Central memory CD4-positive, alpha-beta T cell (primary cell): ENCODE data around the gene NLGN1.

Experiments used
- DNase-seq: peaks from one replicate; pipeline ENCODE4 v3.0.0; 2022

The NLGN1 gene

DNA sequence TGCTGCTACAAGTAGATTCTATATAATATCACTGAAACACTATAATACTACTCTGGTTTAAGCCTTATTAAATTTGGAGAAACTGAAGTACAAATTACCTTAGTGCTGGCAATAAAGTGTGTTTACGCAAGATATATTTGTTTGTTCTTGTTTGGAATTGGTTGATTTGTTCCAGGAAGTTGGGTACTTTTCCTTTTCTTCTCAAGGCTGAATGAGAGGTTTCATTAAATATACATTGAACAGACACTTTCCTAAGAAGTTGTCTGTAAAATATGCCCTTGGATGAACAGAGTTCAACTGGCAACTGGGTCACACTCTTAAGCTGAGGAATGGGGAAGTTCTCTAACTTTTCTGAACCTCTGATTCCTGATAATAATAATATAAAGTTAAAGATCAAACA, 919.5 kb downstream of the NLGN1 start:
- DNase-seq, result no peak

DNA sequence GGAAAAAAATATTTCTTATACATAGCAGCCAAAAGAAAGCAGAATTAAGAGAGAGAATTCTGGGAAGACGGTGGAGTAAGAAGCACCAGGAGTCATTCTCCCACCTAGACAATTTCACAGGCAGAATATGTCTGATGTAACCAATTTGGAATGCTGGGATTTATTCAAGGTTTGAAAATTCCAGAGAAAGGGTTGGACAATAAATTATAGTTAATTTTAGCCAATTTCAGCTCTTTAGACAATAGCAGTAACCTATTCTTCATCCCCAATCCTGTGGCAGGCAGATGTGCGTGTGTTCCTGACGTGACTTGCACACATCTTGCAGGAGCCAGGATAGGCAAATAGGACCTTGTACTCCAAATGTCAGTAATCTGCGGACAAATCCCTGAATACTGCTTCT, 920.6 kb downstream of the NLGN1 start:
- no peak for DNase-seq

DNA sequence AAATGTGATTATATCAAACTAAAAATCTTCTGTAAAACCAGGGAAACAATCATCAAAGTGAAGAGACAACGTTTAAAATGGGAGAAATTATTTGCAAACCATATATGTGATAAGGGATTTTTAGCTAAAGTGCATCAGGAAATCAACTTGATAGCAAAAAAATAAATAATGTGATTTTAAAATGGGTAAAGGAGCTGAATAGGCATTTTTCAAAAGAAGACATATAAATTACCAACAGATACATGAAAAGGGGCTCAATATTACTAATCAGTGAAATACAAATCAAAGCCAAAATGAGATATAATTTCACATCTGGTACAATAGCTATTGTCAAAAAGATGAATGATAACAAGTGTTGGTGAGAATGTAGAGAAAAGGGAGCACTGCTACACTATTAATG, 924.0 kb downstream of the NLGN1 start:
- no peak for DNase-seq

DNA sequence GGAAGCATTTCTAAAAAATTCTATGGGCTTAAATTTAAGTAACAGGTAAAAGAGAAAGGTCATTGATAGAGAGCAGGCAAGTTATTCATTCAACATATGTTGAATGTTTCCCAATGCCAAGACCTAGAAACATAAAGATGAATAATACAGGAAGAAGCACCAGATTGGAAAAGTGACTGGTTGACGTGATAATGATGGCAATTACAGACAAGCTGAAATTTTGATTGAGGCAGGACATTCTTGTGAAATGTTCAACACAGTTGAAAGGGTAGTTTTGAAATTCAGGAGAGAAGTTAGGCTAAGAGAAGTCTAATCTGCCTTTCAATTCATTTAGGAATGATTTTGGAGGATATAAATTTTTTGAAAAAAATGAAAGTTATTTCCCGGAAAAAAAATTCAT, 925.2 kb downstream of the NLGN1 start:
- DNase-seq, result no peak

DNA sequence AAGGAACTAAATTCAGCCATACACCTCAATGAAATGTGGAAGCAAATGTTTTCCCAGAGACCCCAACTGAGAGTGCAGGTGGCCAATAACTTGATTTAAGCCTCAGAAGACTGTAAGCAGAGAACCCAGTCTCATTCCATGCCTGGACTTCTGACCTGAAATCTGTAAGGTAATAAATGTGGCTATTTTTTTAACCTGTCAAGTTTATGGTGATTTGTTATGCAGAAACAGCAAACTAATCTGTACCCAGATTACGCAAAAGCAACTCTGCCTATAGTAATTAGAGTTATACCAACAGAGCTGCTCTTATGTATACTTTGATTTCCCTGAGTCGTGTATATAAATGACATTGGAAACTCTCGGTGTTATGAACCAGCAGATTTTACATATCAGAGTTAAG, 927.6 kb downstream of the NLGN1 start:
- DNase-seq, result no peak

DNA sequence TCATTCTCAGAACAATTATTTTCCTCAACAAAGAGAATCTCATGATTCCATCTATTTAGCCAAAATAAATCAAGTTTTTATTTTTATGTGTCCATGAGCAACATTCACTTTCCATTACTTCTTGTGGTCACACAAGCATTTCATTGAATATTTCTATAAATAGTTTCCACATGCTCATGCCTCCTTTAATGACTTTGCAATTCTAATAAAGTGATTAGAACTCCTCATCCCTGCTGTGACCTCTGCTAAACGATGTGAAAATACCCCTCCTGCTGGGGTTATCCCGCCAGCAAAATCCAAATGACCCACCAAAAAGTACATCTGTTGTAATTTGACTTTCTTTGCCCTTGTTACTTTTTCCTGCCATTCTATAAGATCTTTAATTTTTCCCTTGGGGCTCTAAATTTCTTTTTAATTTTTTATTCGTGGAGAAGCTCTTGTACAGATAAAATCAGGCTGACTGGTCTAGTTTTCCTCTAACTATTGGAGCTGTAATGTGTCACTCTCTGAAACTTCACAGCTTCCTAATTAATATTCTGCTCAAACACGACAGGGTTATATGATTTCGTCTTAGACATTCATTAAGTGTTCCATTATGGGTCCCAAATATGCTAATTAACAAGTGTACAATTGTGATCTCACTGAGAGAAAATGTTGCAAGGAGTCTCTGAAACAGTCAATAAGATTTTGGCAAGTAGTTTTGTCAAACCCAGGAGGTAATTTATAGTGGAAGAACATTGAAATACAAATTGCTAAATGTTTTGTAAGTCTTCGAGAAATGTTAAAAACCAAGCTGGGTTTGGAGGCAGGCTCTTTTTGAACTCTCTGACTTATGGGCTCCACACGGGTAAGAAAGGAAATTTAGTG, 928.5 kb downstream of the NLGN1 start:
- DNase-seq, result no peak

DNA sequence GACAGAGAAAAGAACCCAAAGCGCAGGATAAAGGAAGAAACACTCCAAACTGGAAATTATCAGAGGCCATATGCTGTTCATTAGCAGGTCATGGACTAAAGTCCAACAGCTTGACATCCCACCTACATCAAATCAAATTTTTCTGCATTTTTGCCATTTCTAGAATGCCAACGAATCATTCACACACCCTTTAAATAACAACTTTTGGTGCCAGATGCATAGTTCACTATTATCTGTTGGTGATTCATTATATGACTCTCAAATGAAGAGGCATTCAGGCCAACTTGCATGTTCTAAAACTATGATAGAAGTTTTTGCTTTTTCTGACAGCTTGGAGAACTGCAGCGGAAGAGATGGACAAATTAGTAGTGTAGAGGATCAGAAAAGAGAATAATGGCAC, 931.8 kb downstream of the NLGN1 start:
- DNase-seq, result no peak

DNA sequence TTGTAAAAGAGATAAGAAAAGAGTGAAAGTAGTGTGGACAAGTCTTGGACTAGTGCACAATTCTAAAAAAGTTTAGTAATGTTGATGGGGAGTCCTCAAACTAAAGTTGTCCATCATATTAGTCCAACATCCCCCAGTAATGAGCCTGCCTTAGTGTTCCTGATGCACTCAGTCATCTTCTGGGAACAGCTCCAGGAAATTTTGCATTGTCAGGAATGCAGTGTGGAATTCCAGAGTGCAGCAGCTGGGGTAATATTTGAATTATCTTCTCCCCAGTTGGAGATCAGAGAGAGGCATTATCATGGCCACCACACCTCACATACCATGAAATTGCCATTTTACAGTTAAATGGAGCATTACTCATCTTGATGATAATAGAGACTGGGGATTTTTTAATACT, 932.8 kb downstream of the NLGN1 start:
- no peak for DNase-seq

DNA sequence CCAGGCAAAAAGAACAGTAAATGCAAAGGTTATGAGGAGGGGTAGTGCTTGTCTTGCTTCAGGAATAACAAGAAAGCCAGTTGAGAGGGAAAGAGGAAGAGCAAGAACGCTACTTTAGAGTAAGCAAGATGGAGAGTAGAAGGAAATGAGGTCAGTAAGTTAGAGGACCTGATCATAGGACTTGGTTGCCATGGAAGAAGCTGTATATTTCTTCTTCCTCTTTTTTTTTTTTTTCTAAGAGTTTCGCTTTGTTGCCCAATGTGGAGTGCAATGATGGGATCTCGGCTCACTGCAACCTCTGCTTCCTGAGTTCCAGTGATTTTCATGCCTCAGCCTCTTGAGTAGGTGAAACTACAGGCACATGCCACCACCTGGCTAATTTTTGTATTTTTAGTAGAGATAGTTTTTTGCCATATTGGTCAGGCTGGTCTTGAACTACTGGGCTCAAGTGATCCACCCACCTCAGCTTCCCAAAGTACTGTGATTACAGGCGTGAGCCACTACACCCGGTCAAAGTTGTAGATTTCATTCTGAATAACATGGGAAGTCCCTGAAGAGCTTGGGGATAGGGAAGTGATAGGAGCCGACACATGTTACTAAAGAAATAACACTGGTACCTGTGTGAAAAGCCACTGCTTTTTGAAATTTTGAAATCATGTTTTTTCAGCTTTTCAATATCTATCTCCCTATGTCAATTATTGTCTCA, 933.7 kb downstream of the NLGN1 start:
- DNase-seq, result no peak

DNA sequence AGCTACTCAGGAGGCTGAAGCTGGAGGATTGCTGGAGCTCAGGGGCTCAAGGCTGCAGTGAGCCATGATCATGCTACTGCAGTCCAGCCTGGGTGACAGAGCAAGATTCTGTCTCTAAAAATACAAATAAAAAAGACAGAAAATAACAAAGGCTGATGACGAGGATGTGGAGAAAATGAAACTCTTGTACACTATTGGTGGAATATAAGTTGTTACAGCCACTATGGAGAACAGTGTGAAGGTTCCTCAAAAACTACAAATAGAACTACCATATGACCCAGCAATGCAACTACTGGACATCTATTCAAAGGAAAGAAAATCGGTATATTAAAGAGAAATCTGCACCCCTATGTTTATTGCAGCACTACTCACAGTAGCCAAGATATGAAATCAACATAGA, 934.8 kb downstream of the NLGN1 start:
- DNase-seq, result no peak

DNA sequence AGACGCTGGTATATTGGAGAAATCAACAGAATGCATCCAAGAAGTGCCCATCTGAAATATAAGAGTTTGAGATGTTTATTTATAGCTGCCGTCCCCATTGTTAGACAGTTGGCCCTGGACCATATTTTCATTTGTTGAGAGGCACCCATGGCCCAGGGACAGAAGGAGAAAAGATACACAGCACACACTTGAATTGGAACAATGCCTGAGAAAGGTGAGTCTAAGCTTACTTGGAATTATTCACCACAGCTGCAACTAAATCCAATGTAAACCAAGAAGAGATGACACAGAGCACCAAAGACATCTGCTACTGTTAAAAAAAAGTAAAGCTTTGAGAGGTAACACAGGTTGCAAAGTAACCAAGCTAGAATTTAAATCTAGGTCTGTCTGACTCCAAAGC, 936.1 kb downstream of the NLGN1 start:
- DNase-seq, result no peak

DNA sequence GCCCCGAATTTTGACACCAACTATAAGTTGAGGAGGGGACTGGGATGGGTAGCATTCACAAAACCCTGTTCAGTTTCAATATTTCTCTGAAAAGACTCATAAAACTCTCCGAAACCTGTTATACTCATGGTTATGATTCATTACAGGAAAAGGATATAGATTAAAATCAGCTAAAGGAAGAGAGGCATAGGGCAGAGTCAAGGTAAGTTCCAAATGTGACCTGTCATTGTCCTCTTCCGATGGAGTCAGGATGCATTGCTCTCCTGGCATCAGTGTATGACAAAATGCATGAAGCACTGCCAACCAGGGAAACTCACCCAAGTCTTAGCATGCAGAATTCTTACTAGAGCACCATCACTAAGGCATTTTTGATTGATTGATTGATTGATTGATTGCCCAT, 936.6 kb downstream of the NLGN1 start:
- DNase-seq, result no peak

DNA sequence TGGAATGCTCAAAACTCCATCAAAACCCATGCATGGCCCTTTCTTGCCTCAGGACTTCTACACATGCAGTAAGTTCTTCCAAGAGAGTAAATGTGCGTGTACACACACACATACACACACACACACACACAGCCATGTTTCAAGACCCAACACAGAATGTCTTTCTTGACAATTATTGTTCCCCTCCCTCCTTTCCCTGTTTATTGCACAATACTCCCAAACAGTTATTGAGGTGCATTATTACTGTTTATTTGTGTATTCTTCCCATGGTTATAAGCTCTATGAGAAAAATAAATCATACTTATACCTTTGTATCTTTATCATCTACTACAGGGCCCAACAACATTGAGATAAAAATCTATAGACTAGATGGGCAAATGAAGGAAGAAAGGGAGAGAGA, 937.8 kb downstream of the NLGN1 start:
- no peak for DNase-seq

DNA sequence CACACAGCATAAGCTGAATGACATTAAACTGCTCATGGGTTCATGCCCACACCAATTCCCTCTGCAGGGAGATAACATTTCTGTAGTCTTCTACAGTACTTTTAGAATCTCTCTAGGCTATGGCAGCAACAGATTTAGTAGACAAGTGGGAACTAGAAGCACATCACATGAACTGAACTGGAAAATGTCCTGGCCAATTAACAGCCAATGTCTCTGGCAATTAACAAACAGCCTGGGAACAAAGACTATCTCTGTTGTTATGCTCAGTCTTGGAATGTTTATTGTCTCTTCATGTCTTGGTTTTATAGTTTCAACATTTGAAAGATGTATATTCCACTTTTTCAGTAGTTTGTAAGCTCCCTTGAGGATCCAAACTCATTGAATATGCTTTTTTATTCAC, 938.4 kb downstream of the NLGN1 start:
- DNase-seq, result no peak
